Measurements from ENCODE around the gene GDPD3. TPM values are rescaled to one million over a fixed set of nuclear protein-coding genes. Genes with fewer than 3 reads are reported as not detected.
"Not testable (repeated sequence)": the region's sequence is repeated elsewhere in the genome, so short reads cannot be mapped to it uniquely, and the experiment has no call there.

The GDPD3 gene
- total and polyA plus RNA-seq, 9 donors: 2.6 to 7.5 (median 4.6) TPM

DNA sequence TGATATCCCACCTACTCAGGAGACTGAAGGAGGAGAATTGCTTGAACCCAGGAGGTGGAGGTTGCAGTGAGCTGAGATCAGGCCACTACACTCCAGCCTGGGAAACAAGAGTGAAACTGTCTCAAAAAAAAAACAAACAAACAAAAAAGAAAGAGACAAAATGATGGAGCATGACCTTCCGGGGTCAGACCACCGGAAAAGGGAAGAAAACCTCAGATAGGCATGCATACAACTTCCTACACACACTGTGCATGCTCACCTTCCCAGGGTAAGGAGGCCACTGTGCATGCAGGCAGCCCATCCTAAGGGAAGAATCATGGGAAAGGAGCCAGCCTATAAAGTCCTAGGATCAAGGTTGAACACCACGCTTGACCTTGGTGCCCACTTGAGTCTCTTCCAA, 19.3 kb upstream of the GDPD3 start:
- intact Hi-C loops (cut with DNase I): loop anchor here in 2 of 4 donors (5.0 to 10.0 kb wide), 2 partner anchors 50 to 592 kb away; partner anchors contain the start of gene CORO1A (in 1 of the 2)
- no peak overlapping the region for H3K27ac ChIP-seq
- no peak overlapping the region for H3K4me3 ChIP-seq
- no peaks in the 10 kb centered on the region for H3K27me3 ChIP-seq
- TF ChIP-seq, protein P1, sequence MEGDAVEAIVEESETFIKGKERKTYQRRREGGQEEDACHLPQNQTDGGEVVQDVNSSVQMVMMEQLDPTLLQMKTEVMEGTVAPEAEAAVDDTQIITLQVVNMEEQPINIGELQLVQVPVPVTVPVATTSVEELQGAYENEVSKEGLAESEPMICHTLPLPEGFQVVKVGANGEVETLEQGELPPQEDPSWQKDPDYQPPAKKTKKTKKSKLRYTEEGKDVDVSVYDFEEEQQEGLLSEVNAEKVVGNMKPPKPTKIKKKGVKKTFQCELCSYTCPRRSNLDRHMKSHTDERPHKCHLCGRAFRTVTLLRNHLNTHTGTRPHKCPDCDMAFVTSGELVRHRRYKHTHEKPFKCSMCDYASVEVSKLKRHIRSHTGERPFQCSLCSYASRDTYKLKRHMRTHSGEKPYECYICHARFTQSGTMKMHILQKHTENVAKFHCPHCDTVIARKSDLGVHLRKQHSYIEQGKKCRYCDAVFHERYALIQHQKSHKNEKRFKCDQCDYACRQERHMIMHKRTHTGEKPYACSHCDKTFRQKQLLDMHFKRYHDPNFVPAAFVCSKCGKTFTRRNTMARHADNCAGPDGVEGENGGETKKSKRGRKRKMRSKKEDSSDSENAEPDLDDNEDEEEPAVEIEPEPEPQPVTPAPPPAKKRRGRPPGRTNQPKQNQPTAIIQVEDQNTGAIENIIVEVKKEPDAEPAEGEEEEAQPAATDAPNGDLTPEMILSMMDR (IDR thresholded peaks at IDR 0.05): no peak
- TF ChIP-seq EP300 (IDR thresholded peaks at IDR 0.05) (no peak), POLR2A (IDR thresholded peaks at IDR 0.05) (no peak)
- DNase-seq: no peak
- no peaks in the 10 kb centered on the region for H3K36me3 ChIP-seq
- WGBS, 3 donors: 51 to 54% (median 53%) methylated on average over 3 of the region's 3 CpGs
- H3K4me1 ChIP-seq (ENCODE audit: insufficient read depth): no peaks in the 10 kb centered on the region
- H3K9me3 ChIP-seq: no peaks in the 10 kb centered on the region

DNA sequence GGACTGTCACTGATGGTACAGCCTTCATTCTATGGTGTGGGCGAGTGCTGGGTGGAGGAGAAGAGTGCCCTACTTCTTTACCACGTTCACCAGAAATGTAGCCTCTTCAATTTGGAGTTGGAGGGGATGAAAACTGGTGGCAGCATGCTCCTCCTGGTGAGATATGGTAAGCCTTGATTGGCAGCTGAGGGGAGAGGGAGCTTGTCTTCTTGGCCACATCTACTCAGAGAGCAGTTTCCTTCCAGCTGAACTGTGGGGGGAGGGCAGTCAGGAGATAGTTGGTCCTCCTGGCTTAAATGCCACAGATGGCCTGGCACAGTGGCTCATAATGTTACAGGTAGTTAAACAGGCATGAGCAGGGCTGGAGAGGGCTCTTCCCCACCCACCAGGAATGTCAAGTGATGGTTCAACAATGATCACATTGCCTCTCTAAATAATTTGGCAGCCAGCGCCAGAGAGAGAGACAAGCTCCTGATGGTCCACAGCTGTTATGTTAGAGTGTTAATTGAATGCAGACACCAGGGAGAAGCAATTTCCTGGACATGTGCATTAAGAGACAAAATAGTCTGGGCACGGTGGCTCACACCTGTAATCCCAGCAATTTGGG, 18.6 kb upstream of the GDPD3 start:
- Histone ChIP-seq H3K27me3 (no peaks in the 10 kb centered on the region), H3K4me1 (ENCODE audit: insufficient read depth) (no peaks in the 10 kb centered on the region), H3K4me3 (no peak overlapping the region), H3K27ac (no peak overlapping the region), H3K36me3 (no peaks in the 10 kb centered on the region), H3K9me3 (no peaks in the 10 kb centered on the region)
- WGBS, 3 donors: 33 to 35% (median 35%) methylated on average over 4 of the region's 4 CpGs
- no peak for TF ChIP-seq POLR2A (IDR thresholded peaks at IDR 0.05)
- TF ChIP-seq EP300 (IDR thresholded peaks at IDR 0.05): no peak
- TF ChIP-seq, protein P1 (IDR thresholded peaks at IDR 0.05): no peak
- intact Hi-C loops (cut with DNase I): loop anchor here in 2 of 4 donors (5.0 to 10.0 kb wide), 2 partner anchors 50 to 593 kb away; partner anchors contain the start of gene CORO1A (in 1 of the 2)
- no peak for DNase-seq

DNA sequence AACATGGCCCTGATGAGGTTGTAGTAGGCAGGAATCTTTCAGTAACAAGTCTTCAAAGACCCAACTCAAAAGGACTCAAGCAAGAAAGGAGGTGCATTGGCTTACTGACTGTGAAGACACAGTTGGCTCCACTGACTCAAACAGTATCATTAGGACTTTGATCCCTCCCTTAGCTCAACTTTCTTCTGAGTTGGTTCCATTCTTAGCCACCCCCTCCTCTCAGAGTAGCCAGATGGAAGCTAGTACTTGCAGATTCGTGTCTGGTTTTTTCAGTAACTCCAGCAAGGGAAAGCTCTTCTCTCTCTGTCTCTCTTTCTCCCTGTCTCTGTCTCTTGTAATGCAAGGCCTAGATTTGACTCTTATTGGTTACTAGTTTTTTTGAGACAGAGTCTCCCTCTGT, 14.7 kb upstream of the GDPD3 start:
- Histone ChIP-seq H3K9me3 (no peaks in the 10 kb centered on the region), H3K27ac (no peak overlapping the region), H3K36me3 (no peaks in the 10 kb centered on the region), H3K4me3 (no peak overlapping the region), H3K4me1 (ENCODE audit: insufficient read depth) (no peaks in the 10 kb centered on the region), H3K27me3 (no peaks in the 10 kb centered on the region)
- no peak for DNase-seq
- intact Hi-C loops (cut with DNase I): no loop called here
- TF ChIP-seq EP300 (IDR thresholded peaks at IDR 0.05) (no peak), POLR2A (IDR thresholded peaks at IDR 0.05) (no peak)
- TF ChIP-seq, protein P1 (IDR thresholded peaks at IDR 0.05): no peak
- 71 to 81% (median 80%) methylated on average over 1 of the region's 1 CpG for WGBS, 3 donors

DNA sequence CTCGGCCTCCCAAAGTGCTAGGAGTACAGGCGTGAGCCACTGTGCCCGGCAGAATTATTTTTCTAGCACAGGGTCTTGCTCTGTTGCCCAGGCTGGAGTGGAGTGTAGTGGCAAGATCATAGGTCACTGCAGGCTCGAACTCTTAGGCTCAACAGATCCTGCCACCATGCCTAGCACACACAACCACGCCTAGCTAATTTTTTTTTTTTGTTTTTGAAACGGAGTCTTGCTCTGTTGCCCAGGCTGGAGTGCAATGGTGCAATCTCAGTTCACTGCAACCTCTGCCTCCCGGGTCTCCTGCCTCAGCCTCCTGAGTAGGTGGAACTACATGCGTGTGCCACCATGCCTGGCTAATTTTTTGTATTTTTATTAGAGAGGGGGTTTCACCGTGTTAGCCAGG, 12.4 kb upstream of the GDPD3 start:
- DNase-seq; H3K27me3 ChIP-seq; H3K9me3 ChIP-seq; intact Hi-C loops (cut with DNase I); H3K27ac ChIP-seq; H3K36me3 ChIP-seq; H3K4me1 ChIP-seq (ENCODE audit: insufficient read depth); H3K4me3 ChIP-seq: not testable (repeated sequence)
- 89 to 90% (median 90%) methylated on average over 9 of the region's 9 CpGs for WGBS, 3 donors

DNA sequence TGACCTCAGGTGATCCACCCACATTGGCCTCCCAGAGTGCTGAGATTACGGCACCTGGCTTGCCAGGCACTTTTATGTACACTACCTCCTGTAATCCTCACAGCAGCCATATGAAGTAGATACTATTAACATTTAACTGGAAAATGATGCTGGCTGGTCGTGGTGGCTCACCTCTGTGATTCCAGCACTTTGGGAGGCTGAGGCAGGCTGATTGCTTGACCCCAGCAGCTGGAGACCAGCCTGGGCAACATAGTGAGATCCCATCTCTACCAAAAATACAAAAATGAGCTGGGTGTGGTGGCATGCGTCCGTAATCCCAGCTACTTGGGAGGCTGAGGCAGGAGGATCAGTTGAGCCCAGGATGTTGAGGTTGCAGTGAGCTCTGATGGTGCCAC, 11.6 kb upstream of the GDPD3 start:
- Histone ChIP-seq H3K4me3 (no peak overlapping the region), H3K36me3 (no peaks in the 10 kb centered on the region), H3K27me3 (no peaks in the 10 kb centered on the region), H3K9me3 (no peaks in the 10 kb centered on the region), H3K27ac (no peak overlapping the region), H3K4me1 (ENCODE audit: insufficient read depth) (no peaks in the 10 kb centered on the region)
- no peak for DNase-seq
- intact Hi-C loops (cut with DNase I): no loop called here
- WGBS, 3 donors: 84 to 94% (median 88%) methylated on average over 4 of the region's 4 CpGs
- no peak for TF ChIP-seq POLR2A (IDR thresholded peaks at IDR 0.05)
- TF ChIP-seq EP300 (IDR thresholded peaks at IDR 0.05): no peak
- TF ChIP-seq, protein P1 (IDR thresholded peaks at IDR 0.05): no peak

Measured in ovary (tissue), 9 donors.